K562 (cell line): ENCODE results near the gene TSPAN32. TPM values are rescaled to one million over a fixed set of nuclear protein-coding genes. Genes with fewer than 3 reads are reported as not detected.
A peak's percentile ranks its signal among the peaks of the same experiment; 100 is the strongest.

Experiments
- DPF2 ChIP-seq: fragments of 450-650 bp; IDR thresholded peaks from 2 replicates; pipeline ENCODE4 v1.6.1; 2016
- E2F8 ChIP-seq: fragments of 450-650 bp; IDR thresholded peaks from 2 replicates; pipeline ENCODE4 v1.7.1; 2018; ENCODE audit warnings: mild to moderate bottlenecking, low read depth; ENCODE audit not compliant: partially characterized antibody
- ESRRA ChIP-seq: fragments of 450-650 bp; IDR thresholded peaks from 2 replicates; pipeline ENCODE4 v1.6.1; 2014; ENCODE audit warnings: low read depth, mild to moderate bottlenecking, moderate library complexity, borderline replicate concordance
- HDGF ChIP-seq: fragments of 450-650 bp; IDR thresholded peaks from 2 replicates; pipeline ENCODE4 v1.6.1; 2016
- KLF6 ChIP-seq: fragments of 250-450 bp; sonication (Bioruptor Pico); IDR thresholded peaks from 2 replicates; pipeline ENCODE4 v1.4.0; 2020; ENCODE audit warnings: mild to moderate bottlenecking, moderate library complexity, borderline replicate concordance
- MAFG ChIP-seq: fragments of 450-650 bp; conservative IDR thresholded peaks from 2 replicates; pipeline ENCODE4 v1.6.1; 2016; ENCODE audit warnings: missing genetic modification characterization, missing compliant biosample characterization
- MAX ChIP-seq: sonication (generic); formaldehyde crosslinking; IDR thresholded peaks from 2 replicates; pipeline ENCODE4 v1.9.0; 2022; ENCODE audit warnings: mild to moderate bottlenecking, missing genetic modification reagents
- MIER1 ChIP-seq: fragments of 450-650 bp; IDR thresholded peaks from 2 replicates; pipeline ENCODE4 v1.6.1; 2016; ENCODE audit warnings: antibody characterized with exemption, mild to moderate bottlenecking, low read depth
- MXI1 ChIP-seq: IDR thresholded peaks from 2 replicates; pipeline ENCODE4 v1.6.1; 2011; ENCODE audit warnings: low read depth, mild to moderate bottlenecking, improper control_type of control experiment, low read length
- NONO ChIP-seq, 2 experiments: fragments of 200-400 bp in 1 of 2; fragments of 450-650 bp in 1 of 2; formaldehyde crosslinking in 1 of 2; IDR thresholded peaks; 2 replicates each; pipeline ENCODE4 v1.6.1; 2017; ENCODE audit warnings: low read depth in 2 of 2, mild to moderate bottlenecking in 2 of 2, moderate library complexity in 2 of 2, low read length in 1 of 2
- PKNOX1 ChIP-seq: fragments of 450-650 bp; IDR thresholded peaks from 2 replicates; pipeline ENCODE4 v1.6.1; 2016
- POLR2G ChIP-seq: fragments of 200-400 bp; formaldehyde crosslinking; IDR thresholded peaks from 2 replicates; pipeline ENCODE4 v1.6.1; 2017; ENCODE audit warnings: low read depth, mild to moderate bottlenecking, antibody characterized with exemption, low read length, moderate library complexity
- POLR3G ChIP-seq: IDR thresholded peaks from 2 replicates; pipeline ENCODE4 v1.6.1; 2011; ENCODE audit not compliant: insufficient read length, insufficient replicate concordance; ENCODE audit errors: extremely low read depth
- STAG1 ChIP-seq: sonication (generic); formaldehyde crosslinking; IDR thresholded peaks from 2 replicates; pipeline ENCODE4 v1.5.0; 2020; ENCODE audit warnings: missing genetic modification reagents, borderline replicate concordance
- TARDBP ChIP-seq: fragments of 450-650 bp; IDR thresholded peaks from 2 replicates; pipeline ENCODE4 v1.6.1; 2016
- YY1 ChIP-seq, 3 experiments: IDR thresholded peaks; 2 replicates each; pipeline ENCODE4 v1.6.1; 2011; ENCODE audit warnings: low read length in 2 of 3, mild to moderate bottlenecking in 2 of 3, moderate library complexity in 2 of 3, borderline replicate concordance in 1 of 3, control low read depth in 1 of 3, low read depth in 1 of 3; ENCODE audit not compliant: insufficient read depth in 3 of 3, insufficient replicate concordance in 2 of 3, control insufficient read depth in 1 of 3, insufficient read length in 1 of 3; ENCODE audit errors: extremely low read depth in 1 of 3
- ZKSCAN1 ChIP-seq: fragments of 150-350 bp; IDR thresholded peaks from 2 replicates; pipeline ENCODE4 v1.6.1; 2016; ENCODE audit warnings: low read depth, low read length
- polyA plus RNA-seq, 8 experiments: library from polyadenylated mRNA; depleted of rRNA in 4 of 8; stranded (reverse) in 5 of 8; unstranded in 3 of 8; fragments of >200 nt; fragmentation: Nextera tagmentation in 2 of 8; fragmentation: Illumina TruSeq in 1 of 8; extraction: Ambion mirVana in 2 of 8; extraction: Trizol in 1 of 8; gene quantifications; 2 replicates each; pipeline versions ENCODE4 v1.2.1 to v1.2.3, GENCODE V29; 2011 to 2014; ENCODE audit warnings: inconsistent platforms in 1 of 8, missing spikeins in 1 of 8
- total RNA-seq, 7 experiments: library from RNA; depleted of rRNA in 6 of 7; stranded (reverse); fragments of >200 nt in 6 of 7; fragmentation: Illumina TruSeq in 2 of 7; extraction: Trizol in 2 of 7; gene quantifications; 2 replicates each; pipeline versions ENCODE4 v1.2.1 to v1.2.3, GENCODE V29; 2011 to 2021; ENCODE audit warnings: low replicate concordance in 1 of 7
- TF ChIP-seq, protein P1 (sequence below): fragments of 250-450 bp; sonication (Bioruptor Pico); IDR thresholded peaks from 2 replicates; pipeline ENCODE4 v1.8.0; 2021; ENCODE audit warnings: moderate library complexity, mild to moderate bottlenecking, inconsistent platforms
- TF ChIP-seq, protein P2 (sequence below): sonication (generic); formaldehyde crosslinking; IDR thresholded peaks from 2 replicates; pipeline ENCODE4 v1.8.0; 2022; ENCODE audit warnings: missing genetic modification reagents, mild to moderate bottlenecking, borderline replicate concordance

TSPAN32 gene
- total and polyA plus RNA-seq, 9 of the 15 experiments (the other 6 are each of a cell fraction or from before 2014, with no cell fraction given), result 0.21 to 7.3 (median 2.6) TPM

GRCh38 chr11:2303627-2304505 lies 2.1 kb downstream of the TSPAN32 start (continued):
- TF ChIP-seq POLR2G (no peak), HDGF (no peak), MIER1 (no peak), ESRRA (no peak), MXI1 (peak; percentile 69), MAX (CRISPR knock-in tag) (peak; percentile 83), YY1 (IDR thresholded peaks at IDR 0.05; ENCODE audit: borderline replicate concordance in 1 of 3, control insufficient read depth in 1 of 3, extremely low read depth in 1 of 3, insufficient read depth in 3 of 3, insufficient read length in 1 of 3, insufficient replicate concordance in 2 of 3, low read depth in 1 of 3, low read length in 2 of 3) (peak in 2 of 3 experiments; percentile 11 to 29), NONO (IDR thresholded peaks at IDR 0.05; ENCODE audit: low read depth in 2 of 2, low read length in 1 of 2) (peak in 1 of 2 experiments; percentile 78; a peak in 2 of 4 replicates), ZKSCAN1 (no peak), KLF6 (CRISPR knock-in tag) (peak; percentile 47; the same call in 1 of the 2 replicates), MAFG (no peak), POLR3G (no peak), TARDBP (no peak), STAG1 (no peak), DPF2 (peak; percentile 96), E2F8 (no peak), PKNOX1 (peak; percentile 70; the same call in 1 of the 2 replicates)
- TF ChIP-seq, protein P1, sequence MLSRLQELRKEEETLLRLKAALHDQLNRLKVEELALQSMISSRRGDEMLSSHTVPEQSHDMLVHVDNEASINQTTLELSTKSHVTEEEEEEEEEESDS (CRISPR knock-in tag), result no peak
- TF ChIP-seq, protein P2, sequence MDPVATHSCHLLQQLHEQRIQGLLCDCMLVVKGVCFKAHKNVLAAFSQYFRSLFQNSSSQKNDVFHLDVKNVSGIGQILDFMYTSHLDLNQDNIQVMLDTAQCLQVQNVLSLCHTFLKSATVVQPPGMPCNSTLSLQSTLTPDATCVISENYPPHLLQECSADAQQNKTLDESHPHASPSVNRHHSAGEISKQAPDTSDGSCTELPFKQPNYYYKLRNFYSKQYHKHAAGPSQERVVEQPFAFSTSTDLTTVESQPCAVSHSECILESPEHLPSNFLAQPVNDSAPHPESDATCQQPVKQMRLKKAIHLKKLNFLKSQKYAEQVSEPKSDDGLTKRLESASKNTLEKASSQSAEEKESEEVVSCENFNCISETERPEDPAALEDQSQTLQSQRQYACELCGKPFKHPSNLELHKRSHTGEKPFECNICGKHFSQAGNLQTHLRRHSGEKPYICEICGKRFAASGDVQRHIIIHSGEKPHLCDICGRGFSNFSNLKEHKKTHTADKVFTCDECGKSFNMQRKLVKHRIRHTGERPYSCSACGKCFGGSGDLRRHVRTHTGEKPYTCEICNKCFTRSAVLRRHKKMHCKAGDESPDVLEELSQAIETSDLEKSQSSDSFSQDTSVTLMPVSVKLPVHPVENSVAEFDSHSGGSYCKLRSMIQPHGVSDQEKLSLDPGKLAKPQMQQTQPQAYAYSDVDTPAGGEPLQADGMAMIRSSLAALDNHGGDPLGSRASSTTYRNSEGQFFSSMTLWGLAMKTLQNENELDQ, result no peak
